ENCODE measurements around the gene CENPI.
"Not testable (repeated sequence)": the region's sequence is repeated elsewhere in the genome, so short reads cannot be mapped to it uniquely, and the experiment has no call there.

Gene CENPI

GRCh38 chrX:101097546-101098453, at the start of gene CENPI:
TSS of gene CENPI (plus strand) at chrX:101098204. CDS start at chrX:101101071, 2,867 bp downstream.
- peak; percentile 83 to 84 for DNase-seq (ENCODE audit: low read depth in 2 of 2)

- DNase-seq (ENCODE audit: low read depth in 2 of 2), result no peak
These were observed 46.9 kb upstream of the CENPI start for GRCh38 chrX:101051153-101051548.

DNA sequence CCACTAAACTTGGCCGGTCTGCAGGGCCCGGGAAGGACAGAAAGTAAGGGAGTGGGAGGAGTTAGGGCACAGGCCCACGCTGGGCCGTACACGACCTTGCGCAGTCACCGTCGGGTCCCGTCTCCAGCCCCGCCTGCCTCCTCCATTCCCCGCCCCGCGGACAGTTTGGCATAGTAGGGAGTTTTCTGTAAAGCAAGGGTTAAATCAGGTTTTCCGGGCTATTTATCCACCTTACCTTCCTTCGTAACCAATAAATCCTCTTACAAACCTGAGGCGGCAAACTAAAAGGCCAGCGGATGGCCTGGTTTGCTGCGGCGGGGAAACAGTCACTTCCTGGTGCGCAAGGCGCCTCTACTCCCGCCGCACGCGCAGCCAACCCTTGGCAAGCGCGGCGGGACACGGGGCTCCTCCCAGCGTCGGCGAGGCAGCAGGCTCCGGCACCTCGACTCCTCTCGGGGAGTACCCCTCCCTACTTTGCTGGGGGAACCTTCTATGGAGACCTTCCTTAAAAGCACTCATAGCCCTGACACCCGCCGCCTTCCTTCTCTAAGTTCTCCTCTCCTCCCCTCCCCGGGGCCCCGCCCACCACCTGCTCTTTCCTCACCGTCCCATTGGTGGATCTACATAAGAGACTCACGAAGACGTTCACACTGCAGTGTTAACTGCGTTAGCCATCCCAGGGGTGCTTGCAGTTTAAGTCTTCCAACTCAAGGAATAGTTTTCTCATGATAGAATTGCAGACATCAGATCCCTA, 46.3 kb upstream of the CENPI start, which contains the start of gene TRMT2B:
TRMT2B (minus strand) TSS at position 563 of the 754 bp plus-strand sequence. CDS start 9,822 bp downstream, outside the sequence.
- peak; percentile 41 to 74 for DNase-seq (ENCODE audit: low read depth in 2 of 2)

GRCh38 chrX:101056551-101056950, 41.5 kb upstream of the CENPI start:
- not testable (repeated sequence) for DNase-seq (ENCODE audit: low read depth in 2 of 2)

DNA sequence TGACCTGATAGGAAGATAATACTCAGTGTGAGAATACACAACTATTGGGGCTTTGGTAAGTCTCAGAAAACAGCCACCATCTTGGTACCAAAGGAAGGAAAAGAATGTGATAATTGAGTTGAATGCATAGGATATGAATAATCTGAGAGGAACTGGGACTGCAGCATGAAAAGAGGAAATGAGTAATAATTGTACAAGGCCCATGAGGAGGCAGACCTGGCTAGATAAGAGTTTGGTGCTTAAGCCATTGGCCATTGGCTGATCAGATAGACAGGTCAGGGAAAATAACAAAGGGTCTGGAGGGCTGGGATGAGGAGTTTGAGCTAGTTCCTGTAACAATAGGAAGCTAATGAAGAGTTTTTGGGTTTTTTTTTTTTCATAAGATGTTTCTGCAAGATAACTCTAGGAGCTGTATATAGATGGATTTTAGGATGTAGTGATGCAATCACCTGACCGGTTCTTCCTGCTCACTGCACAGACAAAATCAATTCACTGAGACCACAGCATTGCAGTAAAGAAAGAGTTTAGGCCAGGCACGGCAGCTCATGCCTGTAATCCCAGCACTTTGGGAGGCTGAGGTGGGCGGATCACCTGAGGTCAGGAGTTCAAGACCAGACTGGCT, 40.8 kb upstream of the CENPI start:
- DNase-seq (ENCODE audit: low read depth in 2 of 2), result no peak

DNA sequence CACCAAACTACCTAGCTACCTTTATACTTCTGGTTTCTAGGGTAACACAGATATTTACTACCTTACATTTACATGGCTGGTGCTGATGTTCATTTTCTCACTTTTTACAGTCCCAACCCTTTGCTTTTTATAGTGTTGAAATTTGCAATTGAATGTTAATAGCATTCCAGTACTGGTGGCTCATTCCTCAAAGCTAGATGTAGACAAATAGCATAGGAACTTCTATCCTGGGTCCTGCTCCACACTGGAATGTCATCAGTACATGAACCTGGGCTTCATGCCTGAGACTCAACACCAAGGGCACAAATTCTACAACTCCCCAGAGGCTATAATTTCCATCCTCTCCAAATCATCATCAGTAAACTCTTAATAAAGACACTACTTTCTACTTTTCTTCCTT, 35.8 kb upstream of the CENPI start:
- no peak for DNase-seq (ENCODE audit: low read depth in 2 of 2)

DNA sequence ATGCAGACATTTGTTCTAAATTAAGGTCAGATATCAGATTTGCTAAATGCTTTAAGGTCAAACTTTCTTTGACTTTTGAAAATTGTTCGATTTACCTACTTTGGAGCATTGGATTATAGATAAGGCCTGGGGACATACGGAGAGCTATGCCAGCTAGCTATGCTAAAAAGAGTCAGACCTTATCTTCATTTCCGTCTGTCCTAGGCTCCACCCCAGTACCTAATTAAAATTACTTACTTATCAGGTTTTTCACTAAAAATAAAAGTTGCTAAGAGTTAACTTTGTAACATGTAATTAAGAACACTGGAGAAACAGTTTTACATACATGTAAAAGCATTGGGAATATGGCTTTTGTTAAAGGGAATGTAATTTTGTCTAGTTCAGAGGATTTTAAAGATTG, 26.4 kb upstream of the CENPI start:
- DNase-seq (ENCODE audit: low read depth in 2 of 2), result no peak

GRCh38 chrX:101078716-101079598, 19.0 kb upstream of the CENPI start, which contains the start of gene TMEM35A:
TSS of gene TMEM35A (plus strand) at chrX:101078879. CDS start at chrX:101079003, 124 bp downstream.
- DNase-seq (ENCODE audit: low read depth in 2 of 2), result no peak

- no peak for DNase-seq (ENCODE audit: low read depth in 2 of 2)
These were observed 18.2 kb upstream of the CENPI start for GRCh38 chrX:101079736-101080270.

GRCh38 chrX:101080326-101081124, 17.5 kb upstream of the CENPI start:
- no peak for DNase-seq (ENCODE audit: low read depth in 2 of 2)

DNA sequence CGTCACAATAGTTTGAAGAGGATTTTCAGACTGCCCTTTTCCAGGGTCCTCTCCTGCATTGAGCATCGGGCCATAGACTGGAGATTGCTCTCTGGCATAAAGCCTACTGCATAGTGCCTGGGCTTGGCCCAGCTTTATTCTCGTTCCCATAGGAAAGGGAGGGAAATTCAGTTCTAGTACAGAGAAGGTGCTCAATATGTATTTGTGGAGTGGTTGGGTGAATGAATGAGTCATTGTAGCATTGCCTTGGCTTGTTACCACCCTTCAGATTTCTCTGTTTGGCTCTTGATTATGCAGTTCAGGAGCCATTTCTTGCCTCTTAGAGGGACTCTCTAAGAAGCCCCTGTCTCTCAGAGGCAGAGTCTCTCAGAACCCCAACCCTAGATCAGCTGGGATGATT, 16.8 kb upstream of the CENPI start:
- no peak for DNase-seq (ENCODE audit: low read depth in 2 of 2)

- no peak for DNase-seq (ENCODE audit: low read depth in 2 of 2)
These were observed 6.2 kb upstream of the CENPI start for GRCh38 chrX:101091817-101092216.

- DNase-seq (ENCODE audit: low read depth in 2 of 2), result no peak
These were observed 10.3 kb downstream of the CENPI start for GRCh38 chrX:101108284-101108683.

- no peak for DNase-seq (ENCODE audit: low read depth in 2 of 2)
These were observed 19.7 kb downstream of the CENPI start for GRCh38 chrX:101117701-101118100.

DNA sequence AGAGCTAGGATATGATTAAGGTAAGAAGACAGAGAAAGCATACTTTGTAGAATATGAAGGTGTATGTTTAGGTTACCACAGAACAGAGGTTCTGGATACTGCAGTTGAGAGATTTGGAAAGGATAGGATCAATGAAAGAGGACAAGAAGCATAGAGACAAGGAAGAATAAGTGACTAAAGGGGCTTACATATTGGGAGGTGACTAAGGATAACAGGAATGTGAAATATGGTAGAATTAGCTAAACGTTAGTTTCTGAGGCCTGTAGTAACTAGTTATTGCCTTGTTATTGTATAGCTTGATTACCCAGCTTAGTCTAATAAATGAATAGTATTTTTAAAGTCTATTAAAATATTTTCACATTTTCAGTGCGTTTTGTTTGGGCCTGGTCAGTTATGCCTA, 38.2 kb downstream of the CENPI start:
- DNase-seq (ENCODE audit: low read depth in 2 of 2), result no peak

Measured in stimulated activated CD4-positive, alpha-beta T cell treated with anti-CD3 and anti-CD28 coated beads, Interleukin-12 subunit alpha, Interleukin-12 subunit beta, amount 100 ng/mL, for 24 hours (primary cell).